NCI-H1694 treated with DMSO at 0.1 percent for 48 hours (cell line): Measurements from ENCODE around the gene HAAO.

Experiments used
- DNase-seq: peaks from one replicate; lab custom pipeline; 2025; lab: John Stamatoyannopoulos, UW

HAAO gene

GRCh38 chr2:42767899-42768705 lies 24.3 kb downstream of the HAAO start:
- DNase-seq: no peak

- no peak for DNase-seq
Measured at GRCh38 chr2:42767080-42767898, 25.1 kb downstream of the HAAO start.

- DNase-seq: no peak
Measured at GRCh38 chr2:42765686-42766085, 26.7 kb downstream of the HAAO start.

GRCh38 chr2:42764901-42765300 lies 27.5 kb downstream of the HAAO start:
- DNase-seq: no peak

- no peak for DNase-seq
Measured at GRCh38 chr2:42764096-42764495, 28.3 kb downstream of the HAAO start, which contains the start of gene OXER1. Gene OXER1 (minus strand): TSS chr2:42764135. CDS start chr2:42764062, 73 bp downstream.

GRCh38 chr2:42762823-42763804 lies 29.3 kb downstream of the HAAO start:
- no peak for DNase-seq

- DNase-seq: no peak
Measured at GRCh38 chr2:42762155-42762554, 30.2 kb downstream of the HAAO start.

GRCh38 chr2:42761554-42761953 lies 30.8 kb downstream of the HAAO start:
- DNase-seq: no peak

GRCh38 chr2:42758751-42759150 lies 33.6 kb downstream of the HAAO start:
- DNase-seq: no peak

- no peak for DNase-seq
Measured at GRCh38 chr2:42757981-42758740, 34.2 kb downstream of the HAAO start.

- no peak for DNase-seq
Measured at GRCh38 chr2:42756966-42757513, 35.3 kb downstream of the HAAO start.

- no peak for DNase-seq
Measured at GRCh38 chr2:42756150-42756775, 36.1 kb downstream of the HAAO start.

- DNase-seq: no peak
Measured at GRCh38 chr2:42755191-42755880, 37.0 kb downstream of the HAAO start.

GRCh38 chr2:42754776-42755140 lies 37.6 kb downstream of the HAAO start:
- DNase-seq: no peak

GRCh38 chr2:42754021-42754775 lies 38.2 kb downstream of the HAAO start:
- DNase-seq: peak; percentile 37

GRCh38 chr2:42752816-42753813 lies 39.3 kb downstream of the HAAO start:
- DNase-seq: no peak

- no peak for DNase-seq
Measured at GRCh38 chr2:42752314-42752713, 40.1 kb downstream of the HAAO start.

- DNase-seq: no peak
Measured at GRCh38 chr2:42748840-42749239, 43.5 kb downstream of the HAAO start.
